IPS-NIHi11 (cell line): ENCODE results near the gene KRTAP10-11.
"Not testable (repeated sequence)": the region's sequence is repeated elsewhere in the genome, so short reads cannot be mapped to it uniquely, and the experiment has no call there.

Experiments
- DNase-seq: peaks from one replicate; pipeline ENCODE4 v3.0.0; 2012; ENCODE audit warnings: mixed read lengths, low spot score

The KRTAP10-11 gene

GRCh38 chr21:44664691-44665090 lies 18.5 kb downstream of the KRTAP10-11 start:
- DNase-seq, result no peak

GRCh38 chr21:44666401-44667320 lies 20.4 kb downstream of the KRTAP10-11 start, which contains the start of gene KRTAP12-2:
KRTAP12-2 (minus strand) TSS chr21:44666927; CDS start chr21:44666886, 41 bp downstream.
- DNase-seq, result no peak

- DNase-seq, result no peak
Observed at GRCh38 chr21:44667612-44668011, 21.4 kb downstream of the KRTAP10-11 start.

GRCh38 chr21:44670642-44671432 lies 24.6 kb downstream of the KRTAP10-11 start:
- no peak for DNase-seq

GRCh38 chr21:44671911-44672310 lies 25.7 kb downstream of the KRTAP10-11 start:
- DNase-seq, result no peak

GRCh38 chr21:44677881-44678280 lies 31.7 kb downstream of the KRTAP10-11 start:
- DNase-seq, result no peak

- no peak for DNase-seq
Observed at GRCh38 chr21:44681152-44681551, 34.9 kb downstream of the KRTAP10-11 start.

GRCh38 chr21:44681861-44682579 lies 35.8 kb downstream of the KRTAP10-11 start, which contains the start of gene KRTAP12-1:
KRTAP12-1 (minus strand) TSS chr21:44682163; CDS start chr21:44682123, 40 bp downstream.
- DNase-seq, result no peak

GRCh38 chr21:44682580-44683151 lies 36.5 kb downstream of the KRTAP10-11 start:
- DNase-seq, result no peak

GRCh38 chr21:44684077-44684476 lies 37.9 kb downstream of the KRTAP10-11 start:
- DNase-seq, result no peak

GRCh38 chr21:44684483-44684882 lies 38.3 kb downstream of the KRTAP10-11 start:
- DNase-seq, result no peak

- not testable (repeated sequence) for DNase-seq
Observed at GRCh38 chr21:44685050-44685449, 38.8 kb downstream of the KRTAP10-11 start.

- DNase-seq, result no peak
Observed at GRCh38 chr21:44686000-44686781, 40.0 kb downstream of the KRTAP10-11 start.

GRCh38 chr21:44686843-44687561 lies 40.8 kb downstream of the KRTAP10-11 start:
- no peak for DNase-seq

- DNase-seq, result no peak
Observed at GRCh38 chr21:44687671-44688070, 41.5 kb downstream of the KRTAP10-11 start.

GRCh38 chr21:44689740-44690139 lies 43.5 kb downstream of the KRTAP10-11 start:
- DNase-seq, result not testable (repeated sequence)

GRCh38 chr21:44691686-44692085 lies 45.5 kb downstream of the KRTAP10-11 start:
- DNase-seq, result no peak

- DNase-seq, result no peak
Observed at GRCh38 chr21:44692798-44693512, 46.7 kb downstream of the KRTAP10-11 start.

- DNase-seq, result no peak
Observed at GRCh38 chr21:44694776-44695175, 48.6 kb downstream of the KRTAP10-11 start.
